H1 (cell line): ENCODE data around the gene SUMF1. TPM values are rescaled to one million over a fixed set of nuclear protein-coding genes. Genes with fewer than 3 reads are reported as not detected.

Experiments
- EZH2 ChIP-seq: fragments of 200-600 bp; sonication (generic); IDR thresholded peaks from 2 replicates; pipeline ENCODE4 v1.7.1; 2012; ENCODE audit warnings: low read depth, mild to moderate bottlenecking, moderate library complexity, low read length, inconsistent platforms; ENCODE audit not compliant: severe bottlenecking
- FOSL1 ChIP-seq: IDR thresholded peaks from 2 replicates; pipeline ENCODE4 v1.6.1; 2011; ENCODE audit warnings: mild to moderate bottlenecking, low read depth, low read length, moderate library complexity; ENCODE audit not compliant: insufficient read depth
- GABPA ChIP-seq: IDR thresholded peaks from 2 replicates; pipeline ENCODE4 v1.6.1; 2011; ENCODE audit warnings: mild to moderate bottlenecking, low read length, moderate library complexity, borderline replicate concordance; ENCODE audit not compliant: insufficient read depth
- HDAC2 ChIP-seq, 2 experiments: fragments of 300-600 bp in 1 of 2; sonication (generic) in 1 of 2; IDR thresholded peaks; 2 replicates each; pipeline ENCODE4 v1.6.1; 2011 to 2012; ENCODE audit warnings: low read depth in 2 of 2, low read length in 2 of 2, mild to moderate bottlenecking in 2 of 2, moderate library complexity in 2 of 2, borderline replicate concordance in 1 of 2, inconsistent platforms in 1 of 2
- PHF8 ChIP-seq: fragments of 200-600 bp; sonication (generic); conservative IDR thresholded peaks from 2 replicates; pipeline ENCODE4 v1.7.1; 2012; ENCODE audit warnings: low read depth, mild to moderate bottlenecking, inconsistent platforms, low read length, moderate library complexity
- SIX5 ChIP-seq: IDR thresholded peaks from 2 replicates; pipeline ENCODE4 v1.6.1; 2011; ENCODE audit warnings: mild to moderate bottlenecking, low read depth, low read length
- SUZ12 ChIP-seq: fragments of 200-600 bp; sonication (generic); IDR thresholded peaks from 2 replicates; pipeline ENCODE4 v1.6.1; 2012; ENCODE audit warnings: mild to moderate bottlenecking, inconsistent platforms, low read length, moderate library complexity, mixed read lengths
- polyA plus RNA-seq, 7 experiments: library from polyadenylated mRNA; depleted of rRNA in 3 of 7; stranded (reverse) in 5 of 7; unstranded in 2 of 7; fragments of >200 nt in 5 of 7; fragments of 200-250 nt in 2 of 7; gene quantifications; 1 replicate in 5 of 7; 2 replicates in 1 of 7; 4 replicates in 1 of 7; pipeline versions ENCODE4 v1.2.1 to v1.2.3, GENCODE V29; 2011 to 2013; ENCODE audit warnings: missing spikeins in 2 of 7, mixed read lengths in 2 of 7
- total RNA-seq: library from RNA; stranded (reverse); fragmentation: NEBNext Ultra II Directional; extraction: Animal tissue kit (Norgen Biotek cat#: 25700); gene quantifications from 2 replicates; pipeline ENCODE4 v1.2.1, GENCODE V29; 2021

SUMF1 gene
- total and polyA plus RNA-seq, 2 of the 8 experiments (the other 6 are each of a cell fraction or from before 2014, with no cell fraction given): 12.5 to 15.0 TPM

- no peak for TF ChIP-seq GABPA
- no peak for TF ChIP-seq SUZ12
- TF ChIP-seq HDAC2 (IDR thresholded peaks at IDR 0.05; ENCODE audit: borderline replicate concordance in 1 of 2, low read depth in 2 of 2, low read length in 2 of 2): no peak
- TF ChIP-seq PHF8: no peak
- no peak for TF ChIP-seq SIX5
- TF ChIP-seq EZH2: no peak
- TF ChIP-seq FOSL1: no peak
Measured at GRCh38 chr3:4411833-4412232, 55.2 kb downstream of the SUMF1 start (continued).
